ENCODE measurements around the gene PAGE1.
"Not testable (repeated sequence)": the region's sequence is repeated elsewhere in the genome, so short reads cannot be mapped to it uniquely, and the experiment has no call there.

Gene PAGE1

DNA sequence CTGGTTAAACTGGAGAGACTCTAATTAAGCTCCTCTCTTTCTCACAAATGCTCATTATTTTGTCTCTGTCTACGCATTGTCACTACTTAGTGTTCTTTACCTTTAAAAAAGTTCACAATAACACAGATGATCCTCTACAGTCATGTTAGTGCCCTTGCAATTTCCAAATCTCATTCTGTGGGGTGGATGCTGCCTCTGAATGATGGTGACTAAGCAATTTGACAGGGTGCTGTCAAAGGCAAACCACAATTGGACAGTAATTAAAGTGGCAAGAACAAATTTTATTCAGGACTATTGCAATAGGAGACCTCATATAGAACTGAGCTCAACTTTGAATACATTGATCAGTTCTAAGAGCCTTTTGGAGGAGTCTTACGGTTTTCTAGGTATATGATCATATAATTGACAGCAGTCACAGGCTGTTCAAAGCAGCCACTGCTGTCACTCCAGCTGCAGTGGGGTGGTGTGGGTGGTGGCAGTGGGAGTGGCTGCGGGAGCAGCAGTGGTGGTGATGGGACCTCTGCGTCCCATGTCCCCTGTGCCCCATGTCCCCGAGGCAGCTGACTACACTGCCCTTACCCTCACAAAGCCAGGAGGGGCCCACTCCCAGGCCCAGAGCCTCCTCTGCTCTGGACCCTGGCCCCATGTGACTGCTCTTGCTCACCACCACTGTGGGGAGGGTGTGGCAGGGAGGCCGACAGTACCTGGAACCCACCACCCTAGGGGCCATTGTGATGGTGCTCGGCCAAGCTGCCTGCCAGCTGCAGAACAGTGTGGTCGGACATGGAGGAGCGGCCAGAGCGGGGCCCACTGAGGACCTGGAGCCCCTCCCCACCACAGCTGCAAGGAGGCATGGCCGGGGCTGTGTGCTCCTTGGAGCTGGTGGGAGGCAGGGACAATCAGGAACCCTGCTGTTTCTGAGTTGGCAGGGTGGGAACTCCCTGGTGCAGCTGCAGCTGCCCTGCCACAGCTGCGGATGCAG, 30.4 kb upstream of the PAGE1 start:
- Histone ChIP-seq H3K4me2 (ENCODE audit: low read depth, low read length) (no peak overlapping the region), H3K9ac (ENCODE audit: low read length) (no peak overlapping the region), H3K27ac (ENCODE audit: low read length) (no peak overlapping the region)

GRCh38 chrX:49725401-49725800, 29.6 kb upstream of the PAGE1 start:
- no peak overlapping the region for H3K4me2 ChIP-seq (ENCODE audit: low read depth, low read length)

More for the DNA sequence above, 30.4 kb upstream of the PAGE1 start:
- Histone ChIP-seq H3F3A (ENCODE audit: insufficient read depth, low read length) (no peaks in the 10 kb centered on the region), H3K36me3 (replicated peaks; ENCODE audit: insufficient read depth, low read length) (no peaks in the 10 kb centered on the region), H3K4me1 (ENCODE audit: low read length) (no peaks in the 10 kb centered on the region), H3K79me2 (ENCODE audit: low read length) (no peaks in the 10 kb centered on the region), H3K27me3 (replicated peaks; ENCODE audit: insufficient read depth, low read length) (no peaks in the 10 kb centered on the region), H3K9me2 (replicated peaks; ENCODE audit: insufficient read depth, low read length) (no peaks in the 10 kb centered on the region), H3K9me3 (replicated peaks; ENCODE audit: insufficient read depth, low read length) (no peaks in the 10 kb centered on the region), H3K4me3 (ENCODE audit: low read length) (no peak overlapping the region), H2AFZ (ENCODE audit: low read length) (no peak overlapping the region), H4K20me1 (ENCODE audit: insufficient read depth, low read length) (no peaks in the 10 kb centered on the region)
- no peak for DNase-seq
- TF ChIP-seq EZH2phosphoT487 (IDR thresholded peaks at IDR 0.05; ENCODE audit: low read length): no peak
- TF ChIP-seq, protein P1, sequence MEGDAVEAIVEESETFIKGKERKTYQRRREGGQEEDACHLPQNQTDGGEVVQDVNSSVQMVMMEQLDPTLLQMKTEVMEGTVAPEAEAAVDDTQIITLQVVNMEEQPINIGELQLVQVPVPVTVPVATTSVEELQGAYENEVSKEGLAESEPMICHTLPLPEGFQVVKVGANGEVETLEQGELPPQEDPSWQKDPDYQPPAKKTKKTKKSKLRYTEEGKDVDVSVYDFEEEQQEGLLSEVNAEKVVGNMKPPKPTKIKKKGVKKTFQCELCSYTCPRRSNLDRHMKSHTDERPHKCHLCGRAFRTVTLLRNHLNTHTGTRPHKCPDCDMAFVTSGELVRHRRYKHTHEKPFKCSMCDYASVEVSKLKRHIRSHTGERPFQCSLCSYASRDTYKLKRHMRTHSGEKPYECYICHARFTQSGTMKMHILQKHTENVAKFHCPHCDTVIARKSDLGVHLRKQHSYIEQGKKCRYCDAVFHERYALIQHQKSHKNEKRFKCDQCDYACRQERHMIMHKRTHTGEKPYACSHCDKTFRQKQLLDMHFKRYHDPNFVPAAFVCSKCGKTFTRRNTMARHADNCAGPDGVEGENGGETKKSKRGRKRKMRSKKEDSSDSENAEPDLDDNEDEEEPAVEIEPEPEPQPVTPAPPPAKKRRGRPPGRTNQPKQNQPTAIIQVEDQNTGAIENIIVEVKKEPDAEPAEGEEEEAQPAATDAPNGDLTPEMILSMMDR (IDR thresholded peaks at IDR 0.05; ENCODE audit: low read length): no peak
- no peak for TF ChIP-seq EZH2 (optimal IDR thresholded peaks at IDR 0.05; ENCODE audit: low read depth, low read length)

DNA sequence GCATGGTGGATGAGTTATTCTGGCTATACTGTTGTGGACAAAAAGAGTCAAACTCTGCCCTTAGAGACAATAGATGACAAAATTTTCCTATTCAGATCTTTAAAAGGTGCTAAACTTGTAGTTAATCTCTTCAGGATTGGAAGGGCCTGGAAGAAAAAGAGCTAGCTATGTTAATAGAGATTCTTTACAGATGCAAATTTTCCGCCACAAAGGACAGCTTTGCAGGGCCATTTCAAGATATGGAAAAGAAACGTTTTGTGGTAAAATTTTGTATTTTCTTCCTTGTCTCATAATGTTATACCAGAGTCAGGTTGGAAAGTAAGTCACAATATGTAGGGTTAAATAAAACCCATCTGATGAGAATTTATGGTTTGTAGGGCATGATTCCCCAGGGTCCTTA, 24.3 kb upstream of the PAGE1 start:
- not testable (repeated sequence) for H4K20me1 ChIP-seq (ENCODE audit: insufficient read depth, low read length); H3F3A ChIP-seq (ENCODE audit: insufficient read depth, low read length); H3K4me2 ChIP-seq (ENCODE audit: low read depth, low read length); H3K9ac ChIP-seq (ENCODE audit: low read length); H3K4me3 ChIP-seq (ENCODE audit: low read length); H3K27me3 ChIP-seq (replicated peaks; ENCODE audit: insufficient read depth, low read length); H2AFZ ChIP-seq (ENCODE audit: low read length); H3K9me2 ChIP-seq (replicated peaks; ENCODE audit: insufficient read depth, low read length); H3K36me3 ChIP-seq (replicated peaks; ENCODE audit: insufficient read depth, low read length); H3K27ac ChIP-seq (ENCODE audit: low read length); H3K9me3 ChIP-seq (replicated peaks; ENCODE audit: insufficient read depth, low read length); DNase-seq; H3K4me1 ChIP-seq (ENCODE audit: low read length); H3K79me2 ChIP-seq (ENCODE audit: low read length)

More at GRCh38 chrX:49725401-49725800, 29.6 kb upstream of the PAGE1 start:
- no peaks in the 10 kb centered on the region for H3K9me2 ChIP-seq (replicated peaks; ENCODE audit: insufficient read depth, low read length)
- no peaks in the 10 kb centered on the region for H3K9me3 ChIP-seq (replicated peaks; ENCODE audit: insufficient read depth, low read length)
- H3F3A ChIP-seq (ENCODE audit: insufficient read depth, low read length): no peaks in the 10 kb centered on the region
- H3K9ac ChIP-seq (ENCODE audit: low read length): no peak overlapping the region
- no peak overlapping the region for H3K27ac ChIP-seq (ENCODE audit: low read length)
- H3K79me2 ChIP-seq (ENCODE audit: low read length): no peaks in the 10 kb centered on the region
- no peaks in the 10 kb centered on the region for H4K20me1 ChIP-seq (ENCODE audit: insufficient read depth, low read length)
- TF ChIP-seq EZH2 (optimal IDR thresholded peaks at IDR 0.05; ENCODE audit: low read depth, low read length) (no peak), EZH2phosphoT487 (IDR thresholded peaks at IDR 0.05; ENCODE audit: low read length) (no peak)
- TF ChIP-seq, protein P1 (IDR thresholded peaks at IDR 0.05; ENCODE audit: low read length): no peak
- H2AFZ ChIP-seq (ENCODE audit: low read length): no peak overlapping the region
- DNase-seq: no peak
- no peak overlapping the region for H3K4me3 ChIP-seq (ENCODE audit: low read length)
- no peaks in the 10 kb centered on the region for H3K36me3 ChIP-seq (replicated peaks; ENCODE audit: insufficient read depth, low read length)
- no peaks in the 10 kb centered on the region for H3K4me1 ChIP-seq (ENCODE audit: low read length)
- no peaks in the 10 kb centered on the region for H3K27me3 ChIP-seq (replicated peaks; ENCODE audit: insufficient read depth, low read length)

DNA sequence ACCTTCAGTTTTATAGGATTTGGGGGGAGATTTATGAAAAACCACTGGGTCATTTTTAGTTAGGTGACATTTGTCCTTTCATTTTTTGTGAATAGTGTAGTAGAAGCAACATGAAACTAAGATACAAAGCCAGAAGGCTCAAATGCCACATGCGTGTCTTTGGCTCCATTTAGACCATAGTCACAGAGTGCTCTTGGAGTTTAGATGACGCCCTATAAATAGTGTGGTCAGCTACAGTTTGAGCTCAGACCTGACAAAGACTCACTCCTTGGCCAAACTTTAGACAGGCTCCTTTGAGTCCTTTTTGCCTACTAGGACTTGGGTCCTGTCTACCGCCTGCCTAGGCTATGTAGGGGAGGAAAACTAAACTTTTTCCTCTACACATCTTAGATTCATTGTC, 16.8 kb upstream of the PAGE1 start:
- Histone ChIP-seq H3K9ac (ENCODE audit: low read length) (no peak overlapping the region), H3K9me2 (replicated peaks; ENCODE audit: insufficient read depth, low read length) (no peaks in the 10 kb centered on the region), H4K20me1 (ENCODE audit: insufficient read depth, low read length) (no peaks in the 10 kb centered on the region), H2AFZ (ENCODE audit: low read length) (no peak overlapping the region), H3F3A (ENCODE audit: insufficient read depth, low read length) (no peaks in the 10 kb centered on the region), H3K9me3 (replicated peaks; ENCODE audit: insufficient read depth, low read length) (no peaks in the 10 kb centered on the region), H3K79me2 (ENCODE audit: low read length) (no peaks in the 10 kb centered on the region), H3K4me3 (ENCODE audit: low read length) (no peak overlapping the region), H3K27ac (ENCODE audit: low read length) (no peak overlapping the region), H3K4me2 (ENCODE audit: low read depth, low read length) (no peak overlapping the region), H3K4me1 (ENCODE audit: low read length) (no peaks in the 10 kb centered on the region), H3K36me3 (replicated peaks; ENCODE audit: insufficient read depth, low read length) (no peaks in the 10 kb centered on the region), H3K27me3 (replicated peaks; ENCODE audit: insufficient read depth, low read length) (no peaks in the 10 kb centered on the region)
- TF ChIP-seq, protein P1 (IDR thresholded peaks at IDR 0.05; ENCODE audit: low read length): no peak
- TF ChIP-seq EZH2 (optimal IDR thresholded peaks at IDR 0.05; ENCODE audit: low read depth, low read length) (no peak), EZH2phosphoT487 (IDR thresholded peaks at IDR 0.05; ENCODE audit: low read length) (no peak)
- DNase-seq: no peak
